HG02571 (cell line): ENCODE results near the gene NDRG4.

Experiments used
- ATAC-seq: cut with Tn5 transposase; IDR thresholded peaks from one replicate; pipeline ENCODE4 v1.9.1; 2021; ENCODE audit warnings: mild to moderate bottlenecking, moderate library complexity; ENCODE audit not compliant: unreplicated experiment

Gene NDRG4, protein sequence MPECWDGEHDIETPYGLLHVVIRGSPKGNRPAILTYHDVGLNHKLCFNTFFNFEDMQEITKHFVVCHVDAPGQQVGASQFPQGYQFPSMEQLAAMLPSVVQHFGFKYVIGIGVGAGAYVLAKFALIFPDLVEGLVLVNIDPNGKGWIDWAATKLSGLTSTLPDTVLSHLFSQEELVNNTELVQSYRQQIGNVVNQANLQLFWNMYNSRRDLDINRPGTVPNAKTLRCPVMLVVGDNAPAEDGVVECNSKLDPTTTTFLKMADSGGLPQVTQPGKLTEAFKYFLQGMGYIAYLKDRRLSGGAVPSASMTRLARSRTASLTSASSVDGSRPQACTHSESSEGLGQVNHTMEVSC

DNA sequence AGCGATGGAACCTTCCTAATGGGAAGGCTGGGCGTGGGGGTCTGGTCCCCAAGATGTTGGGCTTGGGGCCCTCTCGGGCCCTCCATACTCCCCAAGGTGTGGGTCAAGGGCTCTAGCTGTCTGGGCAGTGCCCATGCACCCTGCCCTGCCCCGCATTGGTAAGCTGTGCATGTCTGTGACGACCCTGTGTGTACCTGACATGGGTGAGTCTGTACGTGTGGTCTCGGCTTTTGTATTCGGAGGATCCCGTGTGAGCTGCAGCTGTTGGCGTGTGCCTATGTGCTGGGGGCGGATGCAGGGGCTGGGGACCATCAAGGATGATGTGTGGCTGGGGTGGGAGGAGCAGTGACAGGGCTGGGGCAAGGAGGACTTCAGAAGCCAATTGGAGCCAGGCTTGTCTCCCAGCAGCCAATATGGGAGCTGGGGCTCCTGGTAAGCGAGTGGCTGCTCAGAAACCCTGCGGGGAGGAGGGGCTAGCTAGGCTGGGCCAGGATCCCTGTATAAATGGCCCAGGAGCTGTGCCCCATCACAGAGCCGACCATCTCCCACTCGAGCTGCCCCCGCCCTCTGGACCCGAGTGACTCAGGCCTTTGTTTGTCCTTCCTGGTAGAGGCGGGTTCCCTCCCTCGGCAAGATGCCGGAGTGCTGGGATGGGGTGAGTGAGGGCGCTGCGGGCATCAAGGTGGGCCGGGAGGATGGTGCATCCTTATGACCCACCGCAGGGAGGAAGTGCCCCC, at the start of gene NDRG4:
Gene NDRG4 (plus strand): TSS at position 529 of the 737 bp plus-strand sequence. CDS start 106 bp downstream, at position 635.
- ATAC-seq: no peak

DNA sequence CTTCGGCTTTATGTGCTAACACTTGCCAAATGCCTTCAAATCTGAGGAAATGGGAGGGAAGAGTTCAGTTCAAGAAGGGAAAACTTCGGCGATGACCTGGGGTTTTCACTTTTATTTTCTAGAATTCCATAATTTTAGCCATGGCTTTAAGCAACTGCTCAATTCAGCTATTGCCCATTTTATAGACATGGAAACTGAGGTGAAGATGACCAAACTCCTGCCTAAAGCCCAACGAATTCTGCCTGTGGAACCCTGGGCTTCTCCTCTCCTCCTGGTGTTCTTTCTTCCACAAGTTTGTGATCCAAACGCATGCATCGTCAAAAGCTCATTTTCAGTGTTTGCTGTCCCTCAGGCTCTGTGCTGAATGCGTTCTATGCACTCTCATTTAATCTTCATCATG, 49.4 kb upstream of the NDRG4 start:
- no peak for ATAC-seq

DNA sequence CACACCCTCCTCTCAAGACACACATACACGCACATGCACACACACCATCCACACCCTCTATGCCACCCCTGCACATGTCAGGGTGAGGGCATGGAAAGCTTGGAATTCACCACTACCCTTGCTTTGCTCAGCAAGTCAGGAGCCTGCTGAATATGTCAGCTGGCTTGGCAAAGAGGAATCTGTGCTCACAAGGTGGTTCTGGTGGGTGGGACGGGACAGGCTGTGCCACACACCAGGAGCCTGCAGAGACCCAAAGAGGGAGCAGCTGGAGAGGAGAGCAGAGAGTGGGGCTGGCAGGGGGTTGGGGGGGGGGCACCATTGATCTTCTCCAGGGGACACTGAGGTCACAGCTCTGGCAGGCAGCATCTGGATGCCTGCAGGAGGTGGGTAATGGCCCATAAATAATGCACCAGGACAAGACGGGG, 48.7 kb upstream of the NDRG4 start:
- ATAC-seq: no peak

DNA sequence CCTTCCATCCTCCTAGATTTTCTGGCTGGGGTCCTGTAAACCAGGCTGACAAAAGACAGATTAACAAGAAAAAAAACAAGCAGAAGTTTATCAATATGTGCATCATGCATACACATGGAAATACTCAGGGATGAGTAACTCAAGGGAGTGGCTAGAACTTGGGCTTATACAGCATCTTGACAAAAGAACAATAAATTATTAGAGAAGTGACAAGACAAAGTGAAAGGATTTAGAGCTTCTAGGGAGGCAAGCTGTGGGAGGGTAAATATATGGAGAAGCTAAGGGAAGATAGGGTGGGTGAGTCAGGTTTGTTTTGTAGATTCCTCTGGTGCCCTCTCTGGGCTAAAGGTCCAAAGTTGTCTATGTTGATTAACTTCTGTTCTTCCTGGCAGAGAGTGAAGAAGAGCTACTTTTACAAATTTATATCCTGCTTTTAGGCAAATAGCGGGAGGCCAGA, 48.0 kb upstream of the NDRG4 start:
- no peak for ATAC-seq

DNA sequence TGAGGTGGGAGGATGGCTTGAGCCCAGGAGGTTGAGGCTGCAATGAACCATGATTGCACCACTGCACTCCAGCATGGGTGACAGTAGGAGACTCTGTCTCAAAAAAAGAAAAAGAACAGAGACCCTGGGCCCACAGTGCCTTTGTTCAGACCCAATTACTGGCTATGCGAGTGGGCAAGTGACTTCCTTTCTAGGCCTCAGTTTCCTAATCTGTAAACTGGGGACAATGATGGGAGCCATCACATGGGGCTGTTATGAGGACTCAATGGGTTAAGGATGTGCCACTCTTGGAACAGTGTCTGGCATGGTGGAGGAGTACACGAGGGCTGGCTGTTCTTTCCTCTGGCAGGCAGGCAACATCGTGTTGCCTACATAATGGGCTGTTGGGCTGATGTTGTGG, 47.3 kb upstream of the NDRG4 start:
- no peak for ATAC-seq

DNA sequence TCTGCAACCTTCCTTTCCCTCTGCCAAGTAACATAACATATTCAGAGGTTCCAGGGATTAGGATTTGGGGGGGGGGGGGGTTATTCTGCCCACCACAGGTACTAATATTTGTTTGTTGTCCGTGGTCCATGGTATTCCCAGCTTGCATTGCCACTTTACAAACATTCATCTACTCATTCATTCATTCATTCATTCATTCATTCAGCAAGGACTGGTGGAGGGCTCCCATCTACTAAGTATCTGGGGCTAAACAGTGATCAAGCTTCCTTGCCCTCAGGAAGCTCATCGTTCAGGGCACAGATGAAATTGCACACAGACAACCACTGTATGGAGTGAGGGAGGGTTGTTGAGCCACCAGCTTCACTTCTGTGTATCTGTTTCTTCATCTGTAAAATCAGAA, 45.8 kb upstream of the NDRG4 start:
- ATAC-seq: no peak

DNA sequence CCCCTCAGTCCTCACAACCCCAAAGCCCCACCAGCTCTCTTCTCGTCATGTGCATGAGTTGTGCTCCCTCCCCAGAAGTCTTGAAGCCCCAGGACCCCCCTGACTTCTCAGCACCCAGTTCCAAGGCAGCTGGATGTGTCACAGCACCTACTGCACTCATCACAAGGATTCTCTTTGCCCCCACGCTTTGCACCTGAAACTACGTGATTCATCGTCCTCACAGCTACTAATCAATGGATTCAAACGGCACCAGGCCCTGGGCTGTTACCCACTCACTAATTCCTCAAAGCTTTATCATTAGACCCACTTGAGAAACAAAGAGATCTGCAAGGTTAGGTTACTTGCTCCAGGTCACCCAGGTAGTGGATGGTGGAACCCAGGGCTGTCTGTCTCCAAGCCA, 45.1 kb upstream of the NDRG4 start:
- ATAC-seq: no peak

DNA sequence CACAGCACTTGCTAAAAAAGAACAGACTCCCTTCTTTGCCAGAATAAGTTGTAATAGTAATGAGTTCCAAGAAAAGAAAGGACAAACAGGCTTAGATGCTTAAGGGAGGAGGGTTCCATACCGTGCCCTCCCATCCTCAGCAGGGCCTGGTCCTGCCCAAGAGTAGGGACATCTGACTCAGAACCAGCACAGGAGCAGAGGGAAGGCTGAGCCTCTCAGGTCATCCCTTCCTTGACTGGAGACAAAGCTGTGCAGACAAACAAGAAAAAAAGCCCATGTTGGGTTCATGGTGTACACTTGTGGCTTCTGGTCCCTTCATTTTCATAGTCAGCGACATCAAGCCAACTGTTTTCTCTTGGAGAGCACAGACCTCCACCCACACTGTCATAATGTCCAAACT, 44.2 kb upstream of the NDRG4 start:
- ATAC-seq: no peak

DNA sequence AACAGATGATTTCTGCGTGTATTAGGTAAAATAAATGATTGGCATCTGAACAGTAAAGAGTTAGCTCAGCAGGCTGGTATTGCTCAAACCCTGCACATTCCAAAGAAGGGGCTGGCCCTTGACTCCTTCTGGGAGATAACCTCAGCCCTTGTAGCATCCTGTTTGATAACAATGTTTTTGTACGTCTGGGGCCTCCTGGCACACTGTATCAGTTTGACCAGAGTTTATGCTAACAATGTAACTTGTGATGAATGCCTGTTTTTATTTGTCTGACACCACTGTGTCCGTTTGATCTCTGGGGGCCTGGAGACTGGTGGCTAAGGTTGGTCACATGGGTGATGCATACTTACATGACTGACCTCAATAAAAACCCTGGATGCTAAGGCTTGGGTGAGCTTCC, 43.8 kb upstream of the NDRG4 start:
- ATAC-seq: no peak

DNA sequence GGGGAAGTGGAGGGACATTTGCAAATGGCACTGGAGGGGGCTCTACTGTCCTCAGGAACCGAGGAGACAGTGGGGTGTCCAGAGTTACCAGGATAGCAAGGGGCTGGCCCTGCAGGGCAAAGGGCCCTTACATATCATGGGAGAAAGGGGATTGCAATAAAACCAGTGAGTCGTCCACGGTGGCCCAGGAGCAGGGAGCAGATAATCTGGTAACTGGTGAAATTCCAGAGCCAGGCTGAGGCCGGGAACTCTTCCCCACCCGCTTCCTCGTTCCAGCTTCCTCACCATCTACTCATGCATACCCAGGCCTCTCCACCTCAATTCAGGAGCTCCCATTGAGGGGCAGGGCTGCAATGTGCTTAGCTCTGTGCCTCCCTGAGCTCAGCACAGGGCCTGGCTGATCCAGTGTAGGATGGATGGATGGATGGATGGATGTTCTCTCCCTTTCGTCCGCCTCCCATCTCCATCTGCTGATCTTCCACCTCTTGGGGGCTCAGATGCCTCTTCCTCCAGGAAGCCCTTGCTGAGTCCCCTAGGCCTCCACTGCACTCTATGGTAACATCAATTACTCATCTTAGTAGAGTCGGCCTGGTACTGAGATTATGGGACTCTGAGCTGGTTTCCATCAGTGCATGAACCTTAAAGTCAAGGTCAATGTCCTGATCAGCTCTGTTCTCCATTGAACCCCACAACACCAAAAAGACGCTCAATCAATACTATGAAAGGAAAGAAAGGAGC, 41.2 kb upstream of the NDRG4 start:
- no peak for ATAC-seq

DNA sequence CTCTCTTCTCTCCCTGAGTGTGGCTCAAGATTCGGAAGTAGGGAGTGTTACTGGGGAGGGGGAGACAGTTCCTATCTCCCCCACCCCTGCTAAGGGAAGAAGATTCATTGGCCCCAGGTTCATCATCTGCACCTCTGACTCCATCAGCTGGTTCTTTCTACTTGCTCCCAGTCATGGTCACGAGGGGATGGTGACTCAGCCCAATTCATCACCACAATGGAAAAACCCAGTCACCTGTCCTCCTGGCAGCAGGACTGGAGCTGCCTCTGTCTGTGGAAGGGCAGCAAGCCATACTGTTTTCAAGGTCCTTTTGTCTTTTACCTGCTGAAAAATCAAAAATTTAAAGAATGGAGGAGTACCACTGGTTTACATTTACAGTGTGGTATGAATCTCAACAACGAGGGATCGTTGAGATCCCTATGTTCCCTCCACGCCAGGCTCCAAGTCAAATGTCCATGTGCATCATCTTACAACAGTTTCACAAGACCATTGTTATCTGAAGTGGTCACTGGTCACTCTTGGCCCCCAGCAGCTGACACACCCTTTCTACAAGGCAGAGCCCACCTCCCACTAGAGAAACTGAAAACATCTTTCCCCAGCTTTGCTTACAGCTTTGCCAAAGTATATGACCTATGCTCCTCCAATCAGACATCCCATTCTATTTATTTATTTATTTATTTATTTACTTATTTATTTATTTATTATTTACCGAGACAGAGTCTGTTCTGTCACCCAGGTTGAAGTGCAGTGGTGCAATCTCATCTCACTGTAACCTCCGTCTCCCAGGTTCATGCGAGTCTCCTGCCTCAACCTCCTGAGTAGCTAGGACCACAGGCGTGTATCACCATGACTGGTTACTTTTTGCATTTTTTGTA, 40.4 kb upstream of the NDRG4 start:
- ATAC-seq: no peak

DNA sequence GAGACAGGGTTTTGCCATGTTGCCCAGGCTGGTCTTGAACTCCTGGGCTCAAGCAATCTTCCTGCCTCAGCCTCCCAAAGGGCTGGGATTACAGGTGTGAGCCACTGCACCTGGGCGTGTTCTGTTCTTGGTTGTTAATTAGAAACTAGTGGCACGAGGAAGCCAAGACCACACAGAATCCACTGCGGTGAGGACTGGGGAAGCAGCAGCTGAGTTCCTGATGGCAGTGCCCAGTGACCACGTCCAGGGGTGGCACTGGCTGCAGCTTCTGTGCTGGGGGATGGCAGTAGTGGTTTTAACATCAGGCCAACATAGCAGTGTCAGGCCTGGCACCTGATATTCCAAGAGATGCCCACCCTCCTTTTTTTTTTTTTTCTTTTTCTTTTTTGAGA, 39.7 kb upstream of the NDRG4 start:
- ATAC-seq: no peak

DNA sequence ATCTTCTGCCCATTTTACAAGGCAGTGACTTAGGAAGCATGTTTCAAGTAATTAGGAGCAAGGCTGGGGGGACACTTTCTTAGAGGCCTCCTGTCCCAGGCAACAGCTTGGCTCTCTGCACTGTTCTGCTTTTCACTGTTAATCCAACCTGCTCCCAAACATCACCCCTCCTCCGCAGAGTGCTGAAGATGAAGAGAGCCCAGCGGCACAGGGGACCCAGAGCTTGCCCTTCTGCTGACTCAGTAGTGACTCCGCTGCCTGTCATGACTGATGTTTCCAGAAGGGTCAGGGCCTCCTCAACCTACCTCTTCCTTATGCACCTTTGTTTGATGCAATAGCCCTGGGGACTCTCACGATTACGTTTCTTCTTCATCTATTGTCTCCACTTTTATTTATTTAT, 38.9 kb upstream of the NDRG4 start:
- ATAC-seq: no peak

DNA sequence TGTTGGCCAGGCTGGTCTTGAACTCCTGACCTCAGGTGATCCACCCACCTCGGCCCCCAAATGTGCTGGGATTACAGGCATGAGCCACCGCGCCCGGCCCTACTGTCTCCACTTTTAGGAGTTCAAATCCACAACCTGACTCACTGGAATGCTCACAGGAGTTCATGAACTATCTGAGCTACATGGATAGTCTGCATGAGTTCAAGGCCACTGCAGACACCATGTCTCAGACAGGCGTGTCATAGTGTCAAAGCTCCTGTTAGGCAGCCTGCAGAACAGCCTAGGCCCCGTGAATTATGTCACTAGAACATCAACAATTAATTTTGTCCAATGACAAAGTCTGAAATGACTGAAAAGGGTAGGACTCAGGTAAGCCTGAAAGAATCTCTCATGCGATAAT, 38.3 kb upstream of the NDRG4 start:
- ATAC-seq: no peak

DNA sequence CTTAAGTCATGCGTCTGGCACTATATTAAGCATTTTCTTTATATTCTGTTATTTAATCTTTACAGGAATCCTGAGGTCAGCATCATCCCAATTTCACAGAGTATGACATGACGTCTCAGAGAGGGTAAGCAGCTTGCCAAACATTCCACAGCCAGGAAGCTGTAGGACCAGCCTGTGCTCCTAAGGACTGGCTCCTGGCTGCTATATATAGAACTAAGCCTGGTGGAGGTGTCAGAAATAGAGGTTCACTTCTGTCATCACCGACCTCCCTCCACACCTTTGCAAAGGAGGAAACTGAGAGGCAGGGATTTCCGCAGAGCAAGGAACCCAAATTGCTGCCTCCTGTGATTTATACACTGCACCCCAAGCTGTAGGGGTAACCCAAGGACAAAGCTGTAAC, 37.9 kb upstream of the NDRG4 start:
- no peak for ATAC-seq

DNA sequence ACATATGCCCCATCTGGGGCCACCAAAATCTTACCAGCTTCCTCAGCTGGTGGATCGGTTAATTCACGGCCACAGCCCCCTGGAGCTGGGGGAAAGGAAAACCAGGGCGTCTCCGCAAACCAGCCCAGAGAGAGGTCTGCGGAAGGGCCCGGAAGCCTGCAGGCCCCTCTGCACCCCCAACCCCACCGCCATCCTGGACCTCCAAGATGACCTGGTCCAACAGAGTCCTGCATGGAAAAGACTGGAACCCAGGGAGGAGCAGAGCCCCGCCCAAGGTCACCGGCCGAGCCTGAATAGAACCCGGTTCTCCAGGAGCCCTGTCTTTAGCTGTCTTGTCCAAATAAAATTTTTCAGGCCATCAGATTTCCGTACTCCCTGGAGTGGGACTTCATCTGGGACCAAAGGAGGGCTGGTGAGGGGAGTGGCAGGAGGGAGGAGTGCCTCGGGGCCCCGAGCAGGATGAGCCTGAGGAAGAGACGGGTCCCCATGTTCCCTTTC, 37.4 kb upstream of the NDRG4 start:
- no peak for ATAC-seq

DNA sequence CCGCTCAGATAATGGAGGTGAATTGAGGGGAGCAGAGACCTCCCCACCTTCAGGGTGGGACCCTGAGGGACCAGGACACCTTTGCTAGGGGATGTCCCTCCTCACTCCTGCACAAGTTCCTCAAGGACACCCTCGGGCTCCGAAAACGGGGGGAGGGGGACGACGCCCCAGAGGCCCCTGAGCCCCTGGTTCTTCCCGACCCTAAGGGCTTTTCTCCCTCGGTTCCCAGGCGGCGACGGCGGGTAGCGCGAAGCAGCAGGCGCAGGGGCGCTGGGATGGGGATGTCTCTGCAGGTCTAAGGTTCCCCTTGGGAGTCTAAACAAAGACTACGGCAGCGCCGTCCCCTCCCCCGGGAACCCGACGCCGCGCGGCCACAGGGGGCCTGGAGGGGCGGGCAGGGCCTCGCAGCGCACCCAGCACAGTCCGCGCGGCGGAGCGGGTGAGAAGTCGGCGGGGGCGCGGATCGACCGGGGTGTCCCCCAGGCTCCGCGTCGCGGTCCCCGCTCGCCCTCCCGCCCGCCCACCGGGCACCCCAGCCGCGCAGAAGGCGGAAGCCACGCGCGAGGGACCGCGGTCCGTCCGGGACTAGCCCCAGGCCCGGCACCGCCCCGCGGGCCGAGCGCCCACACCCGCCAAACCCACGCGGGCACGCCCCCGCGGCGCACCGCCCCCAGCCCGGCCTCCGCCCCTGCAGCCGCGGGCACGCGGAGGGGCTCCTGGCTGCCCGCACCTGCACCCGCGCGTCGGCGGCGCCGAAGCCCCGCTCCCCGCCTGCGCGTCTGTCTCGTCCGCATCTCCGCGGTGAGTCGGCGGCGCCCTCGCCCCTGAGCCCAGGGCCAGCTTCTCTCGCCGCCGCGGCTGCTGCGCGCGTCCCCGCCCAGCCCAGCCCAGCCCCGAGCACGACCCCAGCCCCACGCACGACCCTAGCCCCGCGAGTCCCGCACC, 36.7 kb upstream of the NDRG4 start:
- no peak for ATAC-seq

DNA sequence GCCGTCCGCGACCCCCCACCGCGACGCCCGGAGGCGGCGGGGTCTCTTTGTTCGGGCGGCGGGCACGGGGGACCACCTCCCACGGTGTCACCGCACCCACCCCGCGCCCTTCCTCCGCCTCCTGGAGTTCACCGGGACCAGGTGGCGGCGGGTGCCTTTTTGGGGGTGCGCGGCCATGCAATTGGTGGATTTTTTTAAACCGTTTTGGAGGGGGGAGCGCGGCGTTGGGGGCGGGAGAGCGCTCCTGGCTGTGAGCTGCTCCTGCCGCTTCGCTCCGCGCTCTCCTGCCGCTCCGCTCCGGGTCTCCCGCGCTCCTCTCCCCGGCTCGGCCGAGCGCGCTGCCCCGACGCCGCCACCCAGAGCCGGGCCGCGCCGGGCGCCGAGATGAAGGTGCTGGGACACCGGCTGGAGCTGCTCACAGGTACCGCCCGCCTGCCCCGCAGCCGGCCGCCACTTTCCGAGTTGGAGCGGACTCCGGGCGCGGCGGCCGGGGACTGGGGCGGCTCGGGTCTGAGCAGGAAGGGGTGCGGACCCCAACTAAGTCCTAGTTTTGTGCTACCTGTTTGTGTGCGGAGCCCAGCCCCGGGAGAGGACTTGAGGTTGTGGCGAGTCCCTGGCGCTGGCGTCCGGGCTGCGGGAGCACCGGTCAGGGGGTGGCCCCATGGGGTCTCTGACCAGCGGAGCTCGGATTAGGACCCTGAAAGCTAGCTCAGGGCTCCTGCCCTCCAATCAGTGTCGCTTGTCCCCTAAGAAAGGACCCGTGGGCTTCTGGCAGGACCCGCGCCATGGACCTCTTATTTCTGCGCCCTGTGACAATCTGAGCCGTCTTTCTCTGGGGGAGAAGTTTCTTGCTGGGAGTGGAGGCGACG, 35.7 kb upstream of the NDRG4 start:
- ATAC-seq: no peak
